Activated CD8-positive, alpha-beta memory T cell treated with anti-CD3 and anti-CD28 coated beads, Interleukin-2, amount 50 U/mL, for 4 hours (primary cell): ENCODE data around the gene PTPRCAP.
A peak's percentile ranks its signal among the peaks of the same experiment; 100 is the strongest.
"Not testable (repeated sequence)": the region's sequence is repeated elsewhere in the genome, so short reads cannot be mapped to it uniquely, and the experiment has no call there.

Experiments
- DNase-seq: peaks from one replicate; pipeline ENCODE4 v3.0.0-alpha.2; 2020

Gene PTPRCAP

DNA sequence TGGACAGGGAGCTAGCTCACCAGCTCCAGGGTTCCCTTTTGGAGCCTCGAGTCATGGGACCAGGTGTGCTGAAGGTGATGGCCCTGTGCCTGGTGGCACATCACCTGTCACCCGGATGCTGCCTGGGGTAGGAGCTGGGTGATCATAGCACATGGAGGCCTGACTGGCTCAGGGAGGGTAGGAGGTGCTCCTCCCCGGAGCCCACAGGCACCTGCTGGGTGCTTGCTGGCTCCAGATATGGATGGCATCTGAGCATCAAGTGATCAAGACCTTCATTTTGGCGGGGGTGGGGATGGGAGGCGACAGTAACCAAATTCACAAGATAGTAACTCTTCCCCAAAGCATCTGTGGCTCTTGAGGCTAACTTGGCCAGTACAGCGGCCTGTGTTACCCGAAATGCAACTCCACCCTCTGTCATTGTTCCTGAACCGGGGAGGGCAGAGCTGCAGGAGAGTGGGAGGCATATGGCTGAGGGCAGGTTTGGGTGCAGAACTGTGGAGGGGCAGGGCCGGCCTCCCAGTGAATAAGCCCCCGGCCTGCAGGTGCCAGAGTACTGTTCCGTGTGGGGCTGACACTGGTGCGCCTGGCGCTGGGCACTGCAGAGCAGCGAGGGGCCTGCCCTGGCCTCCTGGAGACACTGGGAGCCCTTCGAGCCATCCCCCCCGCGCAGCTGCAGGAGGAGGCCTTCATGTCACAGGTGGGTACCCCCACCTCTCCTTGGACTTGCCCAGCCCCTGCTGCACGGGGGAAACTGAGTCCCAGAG, 28.9 kb downstream of the PTPRCAP start:
- DNase-seq = no peak

DNA sequence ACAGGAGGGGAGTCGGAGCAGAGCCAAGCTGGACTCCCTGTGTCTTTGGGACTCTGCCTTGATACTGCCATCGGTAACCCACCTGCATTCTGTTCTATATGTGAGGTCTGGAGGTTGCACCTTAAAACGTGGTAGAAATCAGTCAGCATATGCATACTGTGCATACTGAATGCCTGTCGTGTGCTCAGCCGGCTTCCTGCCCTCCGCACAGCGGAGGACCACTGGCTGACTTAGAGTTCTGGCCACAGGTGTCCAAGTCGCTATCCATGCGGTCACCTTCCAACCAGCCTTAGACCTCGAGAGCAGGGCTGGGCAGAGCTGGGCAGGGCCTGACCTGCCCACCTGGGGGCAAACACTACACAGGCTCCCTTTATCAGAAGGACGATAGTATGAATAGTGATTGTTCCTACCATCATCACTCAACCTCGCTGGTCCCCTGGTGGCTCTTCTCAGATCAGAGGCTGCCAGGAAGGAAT, 29.8 kb downstream of the PTPRCAP start:
- DNase-seq = no peak

DNA sequence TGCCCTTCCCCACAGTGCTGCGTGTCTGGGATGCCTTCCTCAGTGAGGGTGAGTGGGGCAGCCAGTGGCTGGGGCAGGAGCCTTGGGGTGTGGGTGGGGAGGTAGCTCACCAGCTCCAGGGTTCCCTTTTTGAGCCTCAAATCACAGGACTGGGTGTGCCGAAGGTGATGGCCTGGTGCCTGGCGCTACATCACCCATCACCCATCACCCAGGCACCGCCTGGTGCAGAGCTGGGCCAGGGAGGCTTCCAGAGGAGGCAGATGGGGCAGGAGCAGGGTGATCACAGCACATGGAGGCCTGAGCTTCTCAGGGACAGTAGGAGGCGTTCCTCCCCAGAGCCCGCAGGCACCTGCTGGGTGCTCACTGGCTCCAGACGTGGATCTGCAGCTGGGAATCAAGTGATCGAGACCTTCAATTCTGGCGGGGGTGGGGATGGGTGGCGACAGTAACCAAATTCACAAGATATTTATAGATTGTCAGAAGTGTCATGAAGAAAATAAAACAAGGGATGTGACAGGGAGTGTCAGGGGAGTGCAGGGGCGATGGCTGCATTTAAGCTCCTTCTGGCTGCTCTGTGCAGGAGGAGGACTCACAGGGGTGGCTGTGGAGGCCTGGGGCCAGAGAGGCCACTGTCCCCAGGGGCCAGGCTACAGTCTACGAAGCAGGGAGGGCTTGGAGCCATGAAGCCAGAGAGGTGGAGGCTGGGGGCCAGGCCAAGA, 30.4 kb downstream of the PTPRCAP start:
- peak; percentile 34 for DNase-seq

DNA sequence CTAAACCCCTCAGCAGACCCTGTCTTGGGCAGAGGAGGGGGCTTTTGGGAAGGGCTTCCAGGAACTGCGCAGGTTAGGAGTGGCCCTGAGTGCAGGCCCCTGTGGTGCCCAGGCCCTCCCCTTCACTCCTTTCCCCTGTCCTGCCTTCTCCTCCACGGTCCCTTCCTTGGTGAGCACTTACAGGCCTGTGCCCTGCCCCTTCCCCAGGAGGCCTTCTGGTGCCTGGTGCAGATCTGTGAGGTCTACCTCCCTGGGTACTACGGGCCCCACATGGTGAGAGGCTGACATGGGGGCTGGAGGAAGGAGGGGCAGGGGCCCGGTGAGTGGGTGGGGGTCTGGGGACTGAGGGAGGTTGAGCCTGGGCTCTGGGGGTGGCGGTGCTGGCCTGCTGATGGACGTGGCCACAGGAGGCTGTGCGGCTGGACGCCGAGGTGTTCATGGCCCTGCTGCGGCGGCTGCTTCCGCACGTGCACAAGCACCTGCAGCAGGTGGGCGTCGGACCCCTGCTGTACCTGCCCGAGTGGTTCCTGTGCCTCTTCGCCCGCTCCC, 31.0 kb downstream of the PTPRCAP start:
- no peak for DNase-seq

DNA sequence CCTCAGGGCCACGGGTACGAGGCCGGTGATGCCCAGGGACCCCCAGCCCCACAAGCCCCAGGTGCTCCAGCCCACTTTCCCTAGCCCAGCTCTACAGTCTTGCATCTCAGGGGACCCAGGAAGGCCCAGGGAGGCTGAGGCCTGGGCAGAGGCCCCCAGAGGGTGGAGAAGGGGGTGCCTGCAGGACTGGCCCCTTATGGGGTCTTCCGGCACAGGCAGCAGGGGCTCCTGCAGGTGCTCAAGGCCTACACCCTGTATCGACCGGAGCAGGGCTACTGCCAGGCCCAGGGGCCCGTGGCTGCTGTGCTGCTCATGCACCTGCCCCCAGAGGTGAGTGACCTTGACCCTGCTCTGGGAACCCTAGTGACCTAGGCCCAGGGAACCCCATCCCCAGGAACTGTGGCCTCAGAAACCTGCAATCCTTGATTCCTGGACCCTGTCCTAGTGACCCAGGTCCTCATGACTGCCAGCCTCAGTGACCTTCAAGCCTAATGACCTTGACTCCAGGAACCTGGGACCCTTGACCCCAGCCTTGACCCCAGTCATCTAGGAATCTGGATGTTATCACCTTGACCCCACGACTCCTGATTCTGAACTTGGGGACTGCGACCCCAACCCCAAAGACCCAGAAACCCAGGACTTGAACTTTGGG, 31.7 kb downstream of the PTPRCAP start:
- DNase-seq = no peak

DNA sequence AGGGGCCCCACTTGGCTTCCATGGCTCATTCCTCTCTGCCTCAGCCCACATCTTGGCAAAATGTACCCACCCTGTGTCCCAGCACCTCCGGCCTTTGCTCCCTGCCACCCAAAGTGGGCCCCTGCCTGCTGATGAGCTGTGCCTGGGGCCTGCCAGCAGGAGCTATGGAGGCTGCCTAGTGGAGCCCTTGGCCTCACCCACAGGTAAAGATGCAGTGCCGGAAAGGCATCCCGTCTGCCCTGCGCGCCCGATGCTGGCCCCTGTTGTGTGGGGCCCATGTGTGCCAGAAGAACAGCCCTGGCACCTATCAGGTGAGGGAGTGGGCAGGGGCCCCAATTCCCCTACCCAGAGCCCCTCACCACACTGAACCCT, 32.3 kb downstream of the PTPRCAP start:
- no peak for DNase-seq

DNA sequence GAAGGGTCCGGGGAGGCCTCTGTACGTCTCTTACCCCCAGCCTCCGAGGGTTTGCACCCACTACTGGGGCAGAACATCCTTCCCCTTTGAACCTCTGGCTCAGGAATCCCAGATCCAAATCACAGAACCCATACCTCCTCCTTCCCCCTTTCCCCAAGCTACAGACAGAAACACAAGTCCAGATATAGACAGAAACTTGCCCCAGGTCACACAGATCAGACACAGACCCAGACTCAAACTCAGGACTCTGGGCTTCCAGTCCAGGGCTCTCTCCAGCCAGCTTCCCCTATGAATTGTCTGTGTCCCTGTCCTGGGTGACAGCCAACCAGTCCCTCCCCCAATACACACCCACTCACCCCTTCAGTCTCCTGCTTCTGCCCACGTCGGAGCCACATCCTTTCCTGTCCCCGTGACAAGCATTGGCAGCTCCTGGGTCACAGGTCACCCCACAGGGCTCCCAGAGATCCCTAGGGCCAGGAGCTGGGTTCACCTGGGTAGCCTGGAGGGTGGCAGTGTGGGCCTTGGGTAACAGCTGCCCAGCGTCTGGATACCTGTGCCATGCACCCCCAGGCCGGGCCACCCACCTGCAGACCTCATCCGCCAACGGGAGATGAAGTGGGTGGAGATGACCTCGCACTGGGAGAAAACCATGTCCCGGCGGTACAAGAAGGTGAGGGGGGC, 32.8 kb downstream of the PTPRCAP start:
- no peak for DNase-seq

DNA sequence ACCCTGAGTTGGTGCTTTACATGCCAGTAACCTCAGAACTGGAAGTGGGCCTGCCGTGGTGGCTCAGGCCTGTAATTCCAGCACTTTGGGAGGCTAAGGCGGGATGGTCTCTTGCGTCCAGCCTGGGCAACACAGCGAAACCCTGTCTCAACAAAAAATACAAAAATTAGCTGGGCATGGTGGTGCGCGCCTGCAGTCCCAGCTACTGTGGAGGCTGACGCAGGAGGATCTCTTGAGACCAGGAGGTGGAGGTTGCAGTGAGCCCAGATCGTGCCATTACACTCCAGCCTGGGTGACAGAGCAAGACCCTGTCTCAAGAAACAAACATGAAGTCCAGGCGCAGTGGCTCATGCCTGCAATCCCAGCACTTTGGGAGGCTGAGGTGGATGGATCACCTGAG, 34.4 kb downstream of the PTPRCAP start:
- DNase-seq = not testable (repeated sequence)

DNA sequence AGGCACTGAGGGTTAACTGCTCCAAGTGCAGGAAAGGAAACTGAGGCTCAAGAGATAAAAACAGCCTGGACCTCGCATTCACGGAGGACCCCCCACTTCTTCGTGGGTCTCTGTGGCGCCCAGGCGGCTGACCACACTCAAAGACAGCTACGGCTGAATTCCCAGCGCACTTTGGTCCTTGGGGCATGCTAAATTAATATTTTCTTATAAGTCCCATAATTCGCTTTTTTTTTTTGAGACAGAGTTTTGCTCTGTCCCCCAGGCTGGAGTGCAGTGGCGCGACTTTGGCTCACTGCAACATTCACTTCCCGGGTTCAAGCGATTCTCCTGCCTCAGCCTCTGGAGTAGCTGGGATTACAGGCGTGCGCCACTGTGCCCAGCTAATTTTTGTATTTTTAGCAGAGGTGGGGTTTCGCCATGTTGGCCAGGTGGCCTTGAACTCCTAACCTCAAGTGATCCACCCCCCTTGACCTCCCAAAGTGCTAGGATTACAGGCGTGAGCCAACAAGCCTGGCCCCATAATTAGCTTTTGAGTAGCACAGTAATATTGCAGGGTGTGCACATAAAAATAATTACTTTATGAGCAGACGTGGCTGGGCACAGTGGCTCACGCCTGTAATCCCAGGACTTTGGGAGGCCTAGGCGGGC, 35.2 kb downstream of the PTPRCAP start:
- not testable (repeated sequence) for DNase-seq

DNA sequence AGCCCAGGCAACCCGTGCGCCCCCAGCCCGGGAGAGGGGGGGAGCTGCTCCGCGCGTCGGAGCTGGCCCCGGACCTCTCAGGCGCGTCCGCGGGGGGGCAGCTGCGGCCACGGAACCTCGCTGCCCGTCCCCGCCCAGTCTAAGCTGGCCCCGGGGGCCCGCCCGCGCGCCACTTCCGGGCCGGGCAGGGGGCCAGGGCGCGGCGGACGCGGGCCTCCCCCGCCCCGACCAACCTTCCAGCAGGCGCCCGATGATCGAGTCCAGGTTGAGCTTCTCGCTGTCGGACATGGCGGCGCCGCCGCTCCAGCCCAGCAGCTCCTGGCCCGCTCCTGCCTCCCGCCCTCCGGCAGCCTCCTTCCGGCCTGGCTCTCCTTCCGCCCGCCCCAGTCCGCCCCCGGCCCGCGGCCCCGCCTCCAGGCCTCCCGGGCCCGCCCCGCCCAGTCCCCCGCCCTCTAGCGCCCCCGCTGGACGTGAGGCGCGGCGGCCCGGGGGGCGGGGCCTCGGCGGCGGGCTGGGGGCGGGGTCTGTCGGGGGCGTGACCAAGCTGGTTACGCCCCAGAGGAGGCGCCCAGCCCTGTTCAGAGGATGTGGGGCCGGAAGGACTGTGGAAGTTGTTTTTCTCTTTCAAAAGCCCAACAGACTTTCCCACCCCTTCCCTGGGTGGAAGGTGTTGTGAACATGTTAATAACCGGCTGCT, 35.8 kb downstream of the PTPRCAP start, which contains the start of gene PPP1CA:
TSS of gene PPP1CA (minus strand) at position 364 of the 697 bp plus-strand sequence. CDS start at position 288, 76 bp downstream.
- DNase-seq = peak; percentile 89

DNA sequence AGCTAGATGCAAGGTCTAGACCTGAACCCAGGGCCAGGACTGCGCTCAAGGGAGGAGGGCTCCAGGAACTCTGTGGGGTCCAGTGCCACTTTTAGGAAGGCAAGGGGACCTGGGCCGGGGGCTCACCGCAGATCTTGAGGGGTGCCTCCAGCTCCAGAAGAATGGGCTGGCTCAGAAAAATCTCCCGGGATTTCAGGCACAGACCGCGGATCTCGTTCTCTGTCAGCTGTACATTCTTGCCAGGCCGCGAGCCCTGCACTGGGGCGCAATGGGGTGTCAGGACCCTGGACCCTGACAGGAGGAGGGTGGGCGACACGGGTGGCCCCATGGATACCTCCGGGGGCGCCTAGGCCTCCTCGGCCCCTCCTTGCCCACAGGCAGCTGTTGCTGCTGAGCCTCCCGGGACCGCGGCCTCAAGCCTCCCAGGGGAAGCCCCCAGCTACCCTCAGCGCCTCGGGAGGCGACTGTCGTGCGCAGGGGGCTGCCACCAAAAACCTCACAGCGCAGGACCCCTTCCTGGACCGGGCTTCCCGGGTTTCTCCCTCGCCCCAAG, 36.5 kb downstream of the PTPRCAP start:
- no peak for DNase-seq

DNA sequence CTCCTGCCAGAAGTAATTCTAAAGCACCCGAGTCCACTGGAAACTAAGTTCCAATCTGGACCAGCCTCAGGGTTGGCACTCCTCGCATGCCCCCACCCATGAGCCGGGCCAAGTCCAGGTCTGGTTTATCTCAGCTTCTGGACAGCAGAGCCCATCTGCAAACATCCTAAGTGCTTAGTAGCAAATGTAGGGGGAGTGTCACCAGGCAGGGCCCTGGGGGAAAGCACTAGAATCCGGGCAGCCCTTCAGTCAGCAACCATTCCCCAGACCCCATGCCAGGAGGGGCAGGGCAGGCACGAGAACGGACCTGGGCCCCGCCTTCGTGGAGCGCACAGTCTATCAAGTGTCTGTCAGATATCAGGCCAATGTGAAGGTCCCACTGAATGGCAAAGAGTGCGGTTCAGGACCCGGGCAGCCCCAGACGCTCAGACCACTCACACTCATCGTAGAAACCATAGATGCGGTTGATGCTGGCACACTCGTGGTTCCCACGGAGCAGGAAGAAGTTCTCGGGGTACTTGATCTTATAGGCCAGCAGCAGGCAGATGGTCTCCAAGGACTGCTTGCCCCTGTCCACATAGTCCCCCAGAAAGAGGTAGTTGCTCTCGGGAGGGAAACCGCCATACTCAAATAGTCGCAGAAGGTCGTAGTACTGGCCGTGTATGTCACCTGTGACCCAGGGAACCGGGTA, 37.1 kb downstream of the PTPRCAP start:
- no peak for DNase-seq

DNA sequence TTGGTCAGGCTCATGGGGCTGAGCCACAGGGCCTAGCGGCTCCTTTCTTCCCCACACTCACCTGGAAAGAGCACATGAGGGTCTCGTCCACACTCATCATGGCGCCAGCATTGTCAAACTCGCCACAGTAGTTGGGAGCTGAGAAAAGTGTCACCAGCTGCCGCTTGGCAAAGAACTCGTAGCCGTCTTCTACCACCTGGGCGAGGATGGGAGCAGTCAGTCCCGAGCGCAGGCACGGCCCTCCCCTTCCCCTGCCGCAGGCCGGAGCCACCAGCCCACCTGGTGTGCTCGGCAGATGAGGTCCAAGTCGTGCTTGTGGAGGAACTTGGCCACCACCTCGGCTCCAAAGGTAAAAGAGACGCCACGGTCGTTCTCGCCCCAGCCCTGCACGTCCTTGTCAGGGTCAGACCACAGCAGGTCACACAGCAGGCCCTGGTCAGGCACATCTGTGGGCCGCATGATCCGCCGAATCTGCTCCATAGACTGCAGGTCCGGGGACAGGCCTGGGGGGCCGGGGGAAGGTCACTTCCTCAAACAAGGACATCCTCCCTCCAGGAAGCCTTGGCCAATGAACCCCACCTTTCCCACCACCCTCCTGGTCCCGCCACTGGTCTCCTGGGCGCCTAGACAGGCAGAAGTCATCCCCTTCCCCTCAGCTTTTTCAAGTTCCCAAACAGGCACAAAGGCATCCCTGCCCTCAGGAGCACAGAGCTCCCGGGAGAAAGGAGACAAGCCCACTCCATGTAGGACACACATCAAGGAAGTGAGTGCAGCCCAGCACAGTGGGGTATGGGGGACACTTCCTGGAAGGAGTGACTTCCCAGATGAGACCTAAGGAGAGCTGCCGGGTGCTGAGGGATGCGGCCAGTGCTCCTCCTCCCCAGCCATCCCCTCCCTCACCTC, 38.6 kb downstream of the PTPRCAP start:
- no peak for DNase-seq

DNA sequence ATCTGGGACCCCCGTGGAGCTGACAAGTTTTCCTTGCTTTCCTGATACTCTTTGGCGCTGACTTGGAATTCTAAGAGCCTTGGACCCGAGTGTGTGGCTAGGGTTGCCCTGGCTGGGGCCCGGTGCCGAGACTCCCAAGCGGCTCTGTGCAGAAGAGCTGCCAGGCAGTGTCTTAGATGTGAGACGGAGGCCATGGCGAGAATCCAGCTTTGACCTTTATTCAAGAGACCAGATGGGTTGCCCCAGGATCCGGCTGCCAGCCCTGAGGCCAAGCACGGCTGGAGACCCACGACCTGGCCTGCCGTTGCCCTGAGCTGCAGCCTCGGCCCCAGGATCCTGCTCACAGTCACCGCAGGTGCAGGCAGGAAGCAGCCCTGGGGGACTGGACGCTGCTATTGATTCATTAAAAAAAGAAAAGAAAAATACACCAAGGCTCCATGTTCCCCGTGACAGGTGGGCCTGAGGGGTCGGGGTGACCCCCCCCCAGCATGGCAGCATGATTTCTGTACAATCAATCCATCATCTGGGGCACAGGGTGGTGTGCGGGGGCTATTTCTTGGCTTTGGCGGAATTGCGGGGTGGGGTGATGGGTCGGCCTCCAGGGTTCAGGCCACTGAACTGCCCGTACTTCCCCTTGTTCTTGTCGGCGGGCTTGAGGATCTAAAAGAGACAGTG, 39.4 kb downstream of the PTPRCAP start:
- no peak for DNase-seq

DNA sequence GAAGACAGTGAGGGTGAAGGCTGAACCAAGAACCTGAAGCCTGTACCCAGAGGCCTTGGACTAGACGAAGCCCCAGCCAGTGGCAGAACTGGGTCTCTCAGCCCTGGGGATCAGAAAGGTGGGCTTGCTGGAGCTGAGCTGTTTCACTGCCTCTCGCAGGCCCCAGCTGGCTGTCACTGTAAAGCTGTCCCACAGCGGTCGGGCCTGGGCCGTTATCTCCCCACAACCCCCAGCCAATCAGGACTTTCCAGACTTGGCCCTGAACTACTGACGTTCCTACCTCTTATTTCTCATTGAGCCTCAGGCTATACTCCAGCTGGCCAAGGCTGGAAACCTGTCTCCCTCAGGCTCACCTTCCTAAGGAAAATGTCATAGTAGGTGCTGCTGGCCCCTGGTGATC, 39.9 kb downstream of the PTPRCAP start:
- DNase-seq = no peak

DNA sequence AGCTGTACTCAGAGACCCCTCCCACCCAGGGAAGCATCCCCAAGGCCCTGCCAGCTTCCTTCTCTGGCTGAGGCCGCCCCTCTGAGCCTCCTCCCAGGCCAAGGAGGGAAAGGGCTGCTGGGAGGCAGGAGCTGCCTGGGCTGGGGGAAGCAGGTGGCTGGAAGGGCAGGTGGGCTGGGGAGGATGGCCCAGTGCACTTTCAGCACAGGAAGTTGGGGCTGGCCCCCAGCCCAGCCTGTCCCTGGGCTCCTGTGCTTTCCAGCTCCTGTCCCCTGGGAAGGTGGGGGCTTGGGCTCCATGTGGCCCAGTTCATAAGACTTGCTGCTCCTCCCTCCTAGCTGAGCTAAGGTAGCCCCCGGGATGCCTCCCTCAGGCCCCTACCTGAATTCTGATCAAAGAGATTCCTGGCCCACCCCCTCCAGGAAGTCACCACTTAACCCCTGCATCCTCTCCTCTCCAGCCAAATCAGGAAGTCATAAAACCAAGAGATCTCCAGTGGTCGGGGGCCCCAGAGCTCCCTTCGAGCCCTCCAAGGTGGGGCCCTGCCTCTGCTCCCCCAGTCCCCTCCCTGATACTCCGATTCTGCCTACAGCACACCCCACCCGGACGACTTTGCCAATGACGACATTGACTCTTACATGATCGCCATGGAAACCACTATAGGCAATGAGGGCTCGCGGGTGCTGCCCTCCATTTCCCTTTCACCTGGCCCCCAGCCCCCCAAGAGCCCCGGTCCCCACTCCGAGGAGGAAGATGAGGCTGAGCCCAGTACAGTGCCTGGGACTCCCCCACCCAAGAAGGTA, 40.7 kb downstream of the PTPRCAP start:
- no peak for DNase-seq

DNA sequence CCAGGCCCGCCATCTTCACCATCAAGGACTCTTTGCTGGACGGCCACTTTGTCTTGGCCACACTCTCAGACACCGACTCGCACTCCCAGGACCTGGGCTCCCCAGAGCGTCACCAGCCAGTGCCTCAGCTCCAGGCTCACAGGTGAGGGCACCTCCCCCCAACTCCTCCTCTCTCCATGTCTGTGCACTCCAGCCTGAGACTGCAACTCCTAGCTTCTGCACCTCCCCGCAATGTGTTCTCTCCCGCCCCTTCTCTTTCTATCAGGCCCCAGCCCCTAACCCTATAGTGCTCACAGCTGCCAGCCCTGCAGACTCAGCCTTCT, 41.3 kb downstream of the PTPRCAP start:
- DNase-seq = no peak

DNA sequence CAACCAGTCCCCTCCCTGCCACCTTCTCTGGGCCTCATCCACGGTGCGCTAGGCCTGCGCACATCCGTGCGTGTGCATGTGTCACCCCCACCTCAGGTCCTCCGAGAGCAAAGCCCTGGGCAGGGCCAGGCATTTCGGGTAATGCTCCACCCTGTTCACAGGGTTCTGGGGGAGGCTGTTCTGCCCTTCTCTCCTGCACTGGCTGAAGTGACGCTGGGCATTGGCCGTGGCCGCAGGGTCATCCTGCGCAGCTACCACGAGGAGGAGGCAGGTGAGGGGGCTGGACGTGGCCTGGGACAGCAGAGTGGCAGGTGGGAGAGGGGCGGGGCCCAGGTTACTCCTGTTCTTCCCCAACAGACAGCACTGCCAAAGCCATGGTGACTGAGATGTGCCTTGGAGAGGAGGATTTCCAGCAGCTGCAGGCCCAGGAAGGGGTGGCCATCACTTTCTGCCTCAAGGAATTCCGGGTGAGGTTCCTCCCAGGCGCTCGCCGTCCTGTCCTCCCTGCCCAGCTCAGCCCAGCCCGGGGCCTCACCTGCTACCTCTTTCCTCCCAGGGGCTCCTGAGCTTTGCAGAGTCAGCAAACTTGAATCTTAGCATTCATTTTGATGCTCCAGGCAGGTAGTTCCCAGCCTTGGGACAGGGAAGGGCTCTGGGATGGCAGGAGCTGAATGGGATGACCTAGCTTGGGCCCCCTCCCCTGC, 41.8 kb downstream of the PTPRCAP start:
- no peak for DNase-seq
